Dedifferentiated amniotic fluid mesenchymal stem cell (primary cell): ENCODE results near the gene MTAP.

Experiments
- DNase-seq: peaks from one replicate; pipeline ENCODE4 v3.0.0-alpha.2; 2016; ENCODE audit errors: extremely low spot score

MTAP gene

DNA sequence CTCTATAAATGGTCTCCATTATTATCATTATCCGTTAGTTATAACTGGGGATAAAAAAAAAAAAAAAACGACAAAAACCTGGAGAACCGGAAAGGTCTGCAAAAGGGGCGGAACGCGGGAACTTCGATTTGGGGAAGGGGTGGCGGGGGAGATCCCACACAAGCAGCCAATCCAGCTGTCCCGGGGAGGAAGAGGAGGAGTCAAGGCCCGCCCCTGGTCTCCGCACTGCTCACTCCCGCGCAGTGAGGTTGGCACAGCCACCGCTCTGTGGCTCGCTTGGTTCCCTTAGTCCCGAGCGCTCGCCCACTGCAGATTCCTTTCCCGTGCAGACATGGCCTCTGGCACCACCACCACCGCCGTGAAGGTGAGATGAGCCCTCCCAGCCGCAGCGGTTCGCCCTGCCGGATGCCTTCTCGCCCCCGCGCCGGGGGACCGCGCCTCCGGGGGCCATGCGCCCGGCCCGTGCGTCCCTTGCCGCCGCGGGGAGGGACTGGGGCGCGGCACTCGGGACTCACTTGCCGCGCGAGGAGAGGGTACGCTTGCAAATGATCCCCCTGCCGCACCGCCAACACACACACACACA, at the start of gene MTAP:
TSS of gene MTAP (plus strand) at position 219 of the 583 bp plus-strand sequence. CDS start at position 332, 113 bp downstream.
- DNase-seq = peak; percentile 89

DNA sequence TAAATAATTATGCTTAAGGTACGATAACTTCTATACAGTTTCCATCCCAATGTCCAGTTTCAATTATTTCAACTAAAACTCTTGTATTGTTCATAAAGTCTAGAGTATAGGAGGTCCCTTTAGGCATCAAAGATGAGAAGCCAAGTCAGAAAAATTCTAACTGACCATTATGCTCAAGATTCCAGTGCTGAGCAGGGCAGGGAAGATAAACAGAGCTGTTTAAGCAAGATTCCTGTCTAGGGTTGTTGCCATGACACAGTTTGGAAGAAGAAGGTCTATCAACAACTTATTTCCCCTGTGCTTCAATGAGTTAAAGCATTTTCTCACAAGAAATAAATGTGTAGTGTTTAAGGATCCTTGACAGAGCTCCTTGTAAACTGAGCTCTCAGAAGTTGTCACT, 48.9 kb upstream of the MTAP start:
- DNase-seq = no peak

DNA sequence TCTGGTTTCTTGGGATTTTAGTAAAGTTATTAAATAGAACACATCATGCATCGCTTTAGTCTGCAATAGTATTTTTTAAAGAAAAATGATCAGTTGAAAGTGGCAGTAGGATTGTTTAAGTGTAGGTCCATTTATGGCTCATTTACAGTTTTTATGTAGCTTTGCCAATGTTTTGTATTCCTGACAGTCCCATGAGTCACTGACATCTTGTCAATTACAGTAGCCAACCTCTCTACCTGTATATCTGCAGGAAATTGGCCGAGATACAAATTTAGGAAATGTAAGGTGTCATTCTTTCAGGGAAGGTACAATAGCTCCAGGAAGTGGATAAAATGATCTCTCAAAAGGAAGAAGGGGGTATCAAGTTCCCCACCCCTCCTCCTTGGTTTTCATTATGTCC, 47.7 kb upstream of the MTAP start:
- no peak for DNase-seq

DNA sequence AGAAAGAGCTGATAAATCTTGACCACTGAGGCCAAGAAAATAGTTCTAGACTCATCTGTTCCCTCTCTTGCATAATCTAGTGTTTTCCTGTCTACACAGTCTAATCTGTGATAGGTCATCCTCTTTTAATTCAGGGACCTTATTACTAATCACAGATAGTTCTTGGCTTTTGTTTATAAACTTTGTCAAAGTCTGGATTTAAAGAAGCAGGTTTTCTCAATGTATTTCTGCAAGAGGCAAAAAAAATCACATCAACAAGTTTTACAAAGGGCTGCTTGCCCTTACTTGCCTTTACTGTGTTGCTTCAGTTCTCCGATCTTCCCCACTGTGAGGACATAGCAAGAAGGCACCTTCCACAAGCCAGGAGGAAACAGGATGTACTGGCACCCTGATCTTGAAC, 43.9 kb upstream of the MTAP start:
- no peak for DNase-seq

DNA sequence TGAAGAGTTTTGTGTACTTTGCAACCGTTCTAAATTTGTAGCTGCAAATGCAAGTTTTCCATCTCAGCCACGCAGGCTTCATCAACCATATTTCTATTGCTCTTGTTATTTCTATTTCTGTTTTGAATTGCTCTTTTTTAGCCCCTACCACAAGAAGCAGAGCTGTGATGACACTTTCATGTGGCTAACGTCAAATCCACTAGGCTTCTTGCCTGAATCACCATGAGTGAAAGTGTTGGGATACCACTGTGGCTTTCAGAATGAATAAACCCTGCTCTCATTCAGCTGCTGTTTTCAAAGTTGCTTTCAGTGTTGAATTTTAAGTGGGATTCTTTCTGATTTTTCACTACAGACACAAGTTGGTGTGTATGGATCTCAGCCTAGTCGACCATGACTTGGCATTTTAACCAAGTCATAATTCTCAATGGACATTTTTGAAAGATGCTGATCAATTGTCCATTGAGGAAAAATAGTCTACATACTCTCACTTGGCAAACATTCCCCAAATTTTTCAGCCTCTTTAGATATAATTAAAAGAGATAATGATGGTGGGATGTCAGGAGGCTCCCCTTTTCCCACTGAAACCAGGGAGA, 41.0 kb upstream of the MTAP start:
- DNase-seq = no peak

DNA sequence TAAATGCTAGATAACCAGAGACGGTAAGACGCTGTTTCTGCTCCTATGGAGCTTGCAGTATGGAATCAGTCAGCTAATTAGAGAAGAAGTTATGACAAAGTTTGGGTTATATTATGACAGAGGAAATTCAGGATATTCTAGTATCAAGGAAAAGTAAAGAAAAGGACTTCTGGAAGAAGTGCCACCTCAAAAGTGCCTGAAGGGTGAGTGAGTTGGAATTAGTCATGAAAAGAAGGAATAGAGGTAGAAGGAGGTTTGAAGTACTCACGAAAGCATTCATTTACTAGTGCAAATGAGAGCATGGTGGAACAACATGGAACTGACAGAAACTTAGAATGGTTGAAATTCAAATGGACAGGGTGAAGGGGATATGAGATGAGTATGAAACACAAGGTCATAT, 40.4 kb upstream of the MTAP start:
- DNase-seq = no peak

DNA sequence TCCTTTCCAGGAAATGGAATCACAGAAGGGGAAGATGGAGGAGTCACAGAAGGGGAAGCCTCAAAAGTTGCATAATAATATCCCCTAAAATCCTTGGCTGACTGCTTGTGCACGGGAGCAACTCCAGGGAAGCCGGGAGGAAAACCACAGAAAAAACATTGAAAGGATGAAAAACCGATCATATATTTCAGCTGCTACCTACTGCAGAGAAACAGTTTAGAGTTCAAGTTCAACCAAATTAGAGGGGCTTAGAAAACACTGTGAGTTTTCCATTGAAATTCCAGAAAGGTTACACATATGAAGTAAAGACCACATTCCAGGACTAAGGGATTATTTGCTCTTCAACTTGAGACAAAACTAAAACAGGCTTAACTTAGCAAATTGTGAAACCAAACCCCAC, 37.6 kb upstream of the MTAP start:
- DNase-seq = no peak

DNA sequence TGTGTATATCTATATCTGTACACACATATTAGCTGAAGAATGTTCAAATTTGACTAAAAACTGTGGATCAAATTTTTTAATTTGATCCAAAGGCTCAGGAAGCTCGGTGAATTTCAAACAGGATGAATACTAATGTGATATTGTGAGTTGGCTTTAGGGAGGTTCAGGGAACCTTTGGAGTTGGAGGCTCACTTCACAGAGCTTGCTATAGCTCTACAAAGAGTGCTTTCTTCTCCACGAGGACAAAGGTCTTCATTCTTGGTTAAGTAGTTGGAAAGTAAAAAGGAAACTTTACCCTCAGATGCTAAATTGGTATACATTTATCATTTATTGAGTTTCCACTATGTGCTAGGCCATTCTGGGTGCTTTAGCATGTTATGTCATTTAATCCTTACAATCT, 36.3 kb upstream of the MTAP start:
- DNase-seq = no peak

DNA sequence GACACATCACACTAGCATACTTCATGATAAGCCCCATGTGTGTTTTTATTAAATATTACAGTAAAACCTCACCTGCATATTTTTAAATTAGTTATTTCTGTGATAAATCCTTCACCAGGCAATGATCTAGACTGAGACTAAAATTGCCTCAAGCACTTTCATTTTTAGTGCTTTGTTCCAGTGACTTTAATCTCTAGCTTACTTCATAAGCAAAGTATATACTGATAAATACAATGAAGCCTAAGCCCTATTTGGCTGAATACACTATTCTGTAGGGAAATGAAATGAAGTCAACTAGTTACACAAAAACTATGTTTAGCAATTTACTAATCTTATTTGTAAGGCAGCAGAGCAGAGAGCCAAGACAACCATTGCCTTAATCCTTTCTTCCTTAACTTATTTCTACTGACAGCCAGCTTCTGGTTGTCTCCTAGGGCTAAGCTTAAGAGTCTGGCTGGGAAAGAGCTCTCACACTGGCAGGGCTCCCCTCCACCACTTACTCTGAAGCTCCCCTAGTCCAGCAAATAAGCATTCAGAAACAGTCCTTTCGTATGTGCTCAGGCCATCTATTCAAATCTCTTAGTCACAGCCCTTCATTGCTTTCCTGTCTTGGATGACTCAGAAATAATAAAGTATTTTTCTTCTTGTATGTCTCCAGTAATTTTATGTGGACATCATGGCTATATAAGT, 31.4 kb upstream of the MTAP start:
- peak; percentile 74 for DNase-seq

DNA sequence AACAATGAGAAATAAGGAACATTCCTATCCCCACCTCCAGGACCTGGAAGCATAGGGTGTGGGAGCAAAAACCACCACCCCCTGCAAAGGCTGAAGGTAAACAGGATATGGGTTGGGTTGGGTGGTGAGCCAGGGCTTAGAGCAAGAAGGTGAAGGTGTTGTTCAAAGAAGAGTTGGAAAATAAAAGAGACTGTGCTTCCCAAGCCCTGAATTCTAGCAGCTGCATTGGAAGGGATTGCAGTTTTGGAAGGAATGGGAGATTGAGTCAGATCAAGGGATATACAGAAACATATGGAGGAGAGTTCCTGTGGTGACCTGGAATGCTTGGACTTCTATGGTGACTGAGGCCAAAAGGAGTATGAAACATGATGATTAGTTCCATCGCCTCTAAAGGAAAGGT, 24.7 kb upstream of the MTAP start:
- DNase-seq = peak; percentile 47

DNA sequence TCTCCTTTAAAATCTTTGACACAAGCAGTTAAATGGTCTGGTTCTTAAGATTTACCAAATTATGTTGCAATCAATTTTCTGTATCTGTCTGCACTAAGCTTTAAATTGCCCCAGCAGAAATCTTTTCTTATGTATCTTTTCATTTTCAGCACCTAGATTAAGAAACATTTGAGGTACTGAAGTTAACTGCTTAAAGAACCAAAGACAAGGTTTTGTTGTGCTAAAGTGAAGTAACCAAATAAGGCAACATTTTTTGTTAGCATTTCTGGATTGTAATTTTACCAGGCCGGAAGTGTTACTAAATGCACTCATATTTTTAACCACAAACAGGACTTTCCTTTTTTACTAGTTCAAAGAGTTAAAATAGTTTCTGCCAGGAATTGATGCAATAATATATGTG, 24.1 kb upstream of the MTAP start:
- DNase-seq = no peak

DNA sequence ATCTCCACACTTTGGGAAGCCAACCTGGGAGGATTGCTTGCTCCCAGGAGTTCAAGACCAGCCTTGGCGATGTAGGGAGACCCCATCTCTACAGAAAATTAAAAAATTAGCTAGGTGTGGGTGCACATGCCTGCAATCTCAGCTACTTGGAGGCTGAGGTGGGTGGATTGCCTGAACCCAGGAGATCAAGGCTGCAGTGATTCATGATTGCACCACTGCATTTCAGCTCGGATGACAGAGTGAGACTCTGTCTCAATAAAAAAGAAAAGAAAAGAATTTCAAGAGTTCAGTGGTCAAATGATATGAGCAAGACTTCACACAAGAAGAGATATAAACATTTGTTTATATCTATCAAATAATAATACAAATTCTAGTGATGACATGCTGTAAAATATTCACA, 23.0 kb upstream of the MTAP start:
- no peak for DNase-seq

DNA sequence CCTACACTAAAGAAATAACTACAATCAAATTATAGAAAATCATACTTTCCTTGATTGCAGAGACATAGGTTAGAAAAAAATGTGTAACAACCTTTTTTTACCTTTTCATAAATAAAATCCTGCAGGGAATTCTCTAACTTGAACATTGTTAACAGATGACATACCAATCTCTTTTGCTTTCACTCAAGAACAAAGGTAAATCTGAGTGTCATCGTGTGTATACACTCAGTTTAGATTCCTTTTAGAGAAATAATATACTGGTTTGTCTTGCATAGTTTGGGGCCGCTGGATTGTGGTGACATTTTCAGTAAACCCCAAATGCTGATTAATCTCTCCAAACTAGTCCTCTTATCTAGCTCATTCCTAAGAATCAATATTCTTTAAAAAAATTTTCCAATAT, 20.8 kb upstream of the MTAP start:
- DNase-seq = no peak

DNA sequence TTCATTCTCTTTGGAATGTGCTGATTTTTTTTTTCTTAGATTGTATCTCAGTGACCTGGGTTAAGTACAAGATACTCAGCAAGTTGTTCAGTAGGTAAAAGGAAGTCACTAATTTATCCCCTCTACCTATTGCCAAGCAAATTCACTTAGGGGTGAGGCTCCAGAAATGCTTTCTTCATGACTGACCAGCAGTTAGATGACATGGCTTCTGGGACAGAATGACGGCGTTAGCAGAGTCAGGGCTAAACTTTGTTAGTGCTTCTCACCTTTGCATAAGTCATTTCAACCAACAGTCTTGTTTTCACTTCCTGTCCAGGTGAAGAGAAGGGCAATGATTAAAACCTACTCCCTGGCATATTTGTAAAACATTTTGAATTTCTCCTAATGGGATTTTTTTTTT, 20.2 kb upstream of the MTAP start:
- no peak for DNase-seq

DNA sequence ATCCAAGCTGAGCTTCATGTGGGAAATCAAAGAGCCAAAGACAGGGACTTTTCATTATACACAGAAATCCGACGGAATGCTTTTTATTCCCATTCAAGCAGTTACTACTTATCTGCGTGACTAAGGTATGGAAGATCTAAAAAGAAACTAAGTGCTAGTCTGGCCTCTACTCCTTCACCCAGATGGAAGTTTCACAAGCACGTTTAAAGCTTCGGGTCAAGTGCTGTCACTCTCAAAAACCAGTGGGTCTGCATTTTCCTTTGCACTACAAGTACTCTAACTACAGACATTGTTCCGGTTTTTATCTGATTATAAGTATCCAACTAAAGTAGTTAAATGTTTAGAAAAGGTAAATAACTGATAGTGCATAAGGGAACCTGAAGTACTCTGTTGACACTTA, 13.7 kb upstream of the MTAP start:
- no peak for DNase-seq

DNA sequence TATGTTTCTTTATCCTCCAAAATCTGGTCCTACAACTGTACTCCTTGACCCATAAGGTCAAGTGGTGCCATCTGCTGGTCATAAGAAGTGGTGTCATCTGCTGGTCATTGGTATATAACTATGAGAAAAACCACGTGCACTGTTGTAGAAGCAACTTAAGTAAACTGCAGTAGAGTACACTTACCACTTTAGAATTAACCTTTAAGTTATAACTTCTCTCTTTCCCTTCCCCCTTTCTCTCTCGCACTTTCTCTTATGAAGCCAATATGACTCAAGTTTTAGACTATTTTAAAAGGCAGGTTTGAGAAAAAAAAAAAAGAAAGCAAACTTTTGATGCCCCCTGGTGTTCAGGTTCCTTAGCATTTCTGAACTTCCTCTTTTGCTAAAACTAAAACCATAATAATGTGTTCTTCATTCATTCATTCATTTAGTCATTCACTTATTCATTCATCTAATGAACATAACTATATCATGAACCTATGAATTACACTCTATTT, 12.8 kb upstream of the MTAP start:
- DNase-seq = peak; percentile 91

DNA sequence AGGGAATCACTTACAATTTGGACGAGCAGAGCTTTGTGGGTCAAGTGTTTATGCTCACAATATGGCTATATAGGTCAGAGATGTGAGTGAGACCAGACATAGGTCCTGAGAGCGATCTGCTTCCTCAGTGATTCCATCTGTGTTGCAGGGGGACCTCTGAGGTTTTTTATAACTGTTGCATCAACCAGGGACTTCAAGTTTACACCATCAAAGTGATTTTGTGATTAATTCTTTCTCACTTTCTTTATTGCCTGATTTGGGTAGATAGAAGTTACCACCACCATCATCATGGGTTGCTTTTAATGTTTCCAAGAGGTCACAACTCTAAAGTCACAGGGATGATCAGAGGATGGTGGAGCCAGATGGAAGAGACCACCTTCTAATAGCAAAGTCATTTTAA, 7.0 kb upstream of the MTAP start:
- DNase-seq = no peak

DNA sequence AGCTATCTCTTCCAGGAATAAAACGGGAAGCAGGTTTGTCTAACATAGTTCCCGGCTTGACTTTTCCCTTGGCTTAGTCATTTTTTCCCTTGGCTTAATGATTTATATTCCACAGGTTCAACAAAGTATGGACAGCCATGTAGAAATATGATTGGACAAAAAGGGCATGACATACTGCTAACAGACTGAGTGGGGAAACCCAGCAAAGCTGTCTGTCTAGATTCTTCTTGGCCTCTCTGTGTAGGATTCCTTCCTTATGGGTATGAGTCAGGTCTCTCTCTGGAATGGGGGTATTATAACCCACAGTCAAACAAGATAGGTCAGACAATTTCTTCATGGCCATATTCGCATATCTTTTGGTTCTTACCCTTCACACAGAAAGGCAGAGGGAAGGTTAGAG, 5.7 kb upstream of the MTAP start:
- no peak for DNase-seq

DNA sequence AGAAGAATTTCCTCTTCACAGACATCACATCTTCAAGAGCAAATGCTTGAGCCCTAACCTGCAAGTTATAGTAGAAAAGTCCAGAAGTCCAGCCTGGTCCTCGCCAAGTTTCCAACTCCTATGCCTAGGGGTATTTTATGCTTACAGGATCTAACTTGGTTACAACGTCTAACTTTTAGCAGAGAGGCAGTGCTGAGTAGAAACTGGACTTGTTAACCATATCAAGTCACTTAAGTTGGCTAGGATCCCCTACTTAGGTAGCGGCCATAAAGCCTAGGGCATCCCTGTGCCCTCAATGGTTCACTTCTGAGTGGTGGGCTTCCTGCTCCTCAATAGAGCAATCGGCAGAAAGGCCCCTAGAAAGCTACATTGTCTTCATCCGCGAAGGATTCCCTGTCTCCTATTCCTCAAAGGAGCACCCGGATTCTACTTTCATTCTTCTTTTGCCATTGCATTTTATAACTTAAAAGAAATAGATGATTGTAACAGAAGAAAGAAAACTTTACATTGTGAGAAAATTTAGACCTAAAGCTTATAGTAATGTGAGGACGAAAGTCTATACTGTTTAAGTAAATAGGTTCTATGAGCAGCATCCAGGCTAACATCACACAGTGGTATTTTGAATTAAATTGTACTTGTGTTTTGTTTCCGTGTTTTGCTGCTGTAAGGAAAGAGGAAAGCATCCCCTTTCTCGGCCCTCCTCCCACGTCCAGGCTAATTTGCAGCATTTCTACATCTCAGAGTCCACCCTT, 1.3 kb upstream of the MTAP start:
- DNase-seq = no peak

DNA sequence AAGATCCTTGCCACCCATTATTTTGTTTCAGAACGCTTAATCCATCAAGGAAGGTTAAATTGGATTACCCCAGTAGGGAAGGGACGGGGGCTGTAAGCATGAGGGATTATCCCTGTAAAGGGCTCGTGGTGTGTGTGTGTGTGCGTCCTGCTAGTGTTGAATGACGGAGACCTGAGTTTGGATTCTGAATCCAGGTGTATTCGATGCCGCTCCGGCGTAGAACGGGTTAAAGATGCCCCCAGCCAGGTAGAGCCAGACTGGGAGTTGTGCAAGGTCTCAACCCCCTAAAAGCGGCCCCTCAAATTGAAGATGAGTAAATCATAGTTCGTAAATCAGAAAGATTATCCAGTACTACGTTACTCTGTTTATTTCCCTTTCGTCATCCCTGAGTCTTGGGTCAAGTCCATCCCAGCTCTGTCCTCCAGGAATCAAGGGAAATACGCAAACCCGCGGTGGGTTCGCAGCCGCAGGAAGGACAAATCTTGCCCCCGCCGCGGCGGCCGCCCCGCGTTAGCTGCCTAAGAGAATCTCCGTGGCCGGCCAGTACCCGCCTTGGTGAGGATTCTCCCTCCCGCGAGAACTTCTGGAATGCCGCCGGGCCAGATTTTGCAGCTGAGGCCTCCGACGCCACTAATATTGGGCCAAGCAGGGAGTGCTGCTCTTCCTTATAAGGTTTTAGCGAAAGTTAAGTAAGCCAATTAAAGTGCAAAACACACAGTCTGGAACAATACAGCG, 586 bp upstream of the MTAP start:
- DNase-seq = peak; percentile 84

DNA sequence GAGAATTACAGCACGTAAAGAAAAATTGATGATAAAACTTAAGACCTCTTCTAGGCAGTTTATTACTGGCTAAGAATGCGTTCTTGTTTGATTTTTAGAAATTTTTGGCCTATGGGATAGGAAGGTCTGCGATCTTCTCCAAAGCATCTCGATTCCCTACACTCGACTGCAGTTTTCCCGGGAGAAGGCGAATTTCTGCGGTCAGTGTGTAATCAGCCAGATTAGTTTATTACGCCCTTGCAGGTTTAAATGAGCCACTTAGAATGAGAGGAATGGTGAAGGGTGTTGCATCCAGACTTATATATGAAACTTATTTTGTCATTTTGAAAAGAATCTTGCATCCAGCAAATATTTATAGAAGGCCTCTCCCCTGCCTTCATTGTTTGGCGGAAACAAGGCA, 1.2 kb downstream of the MTAP start:
- no peak for DNase-seq

DNA sequence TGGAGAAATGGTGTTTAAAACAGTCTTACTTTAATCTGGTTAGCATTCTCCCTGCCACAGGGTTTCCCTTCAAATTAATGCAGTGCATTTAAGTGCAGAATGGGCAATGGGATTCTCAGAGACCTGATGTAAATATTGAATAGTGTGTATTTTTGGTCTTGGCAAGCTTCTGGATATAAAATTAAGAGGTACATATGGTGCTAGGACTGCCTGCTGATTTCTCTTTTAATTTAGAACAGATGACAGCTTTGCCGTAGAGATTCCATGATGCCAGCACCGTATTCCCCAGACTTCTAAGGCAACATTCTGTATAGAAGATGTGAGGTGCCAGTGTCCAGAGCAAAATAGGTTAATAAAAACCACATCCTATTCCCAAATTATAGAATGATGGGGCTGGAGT, 1.9 kb downstream of the MTAP start:
- DNase-seq = no peak
